ENCODE results near the gene CPEB3.

- TF ChIP-seq CTCF (IDR thresholded peaks at IDR 0.05) (no peak), POLR2A (IDR thresholded peaks at IDR 0.05) (no peak)
Observed at GRCh38 chr10:92064506-92064905, 226.4 kb downstream of the CPEB3 start.
